Activated effector memory CD4-positive, alpha-beta T cell treated with Interleukin-2 at 50 U/mL for 16 hours (primary cell): ENCODE results near the gene S100PBP.
"Not testable (repeated sequence)": the region's sequence is repeated elsewhere in the genome, so short reads cannot be mapped to it uniquely, and the experiment has no call there.

Experiments used
- DNase-seq: peaks from one replicate; pipeline ENCODE4 v3.0.0-alpha.2; 2020

The S100PBP gene

GRCh38 chr1:32786856-32787255, 30.6 kb upstream of the S100PBP start:
- DNase-seq = no peak

GRCh38 chr1:32789356-32789755, 28.1 kb upstream of the S100PBP start:
- not testable (repeated sequence) for DNase-seq

- DNase-seq = no peak
These were observed 25.6 kb upstream of the S100PBP start for GRCh38 chr1:32791881-32792280.

- not testable (repeated sequence) for DNase-seq
These were observed 21.7 kb upstream of the S100PBP start for GRCh38 chr1:32795763-32796162.

DNA sequence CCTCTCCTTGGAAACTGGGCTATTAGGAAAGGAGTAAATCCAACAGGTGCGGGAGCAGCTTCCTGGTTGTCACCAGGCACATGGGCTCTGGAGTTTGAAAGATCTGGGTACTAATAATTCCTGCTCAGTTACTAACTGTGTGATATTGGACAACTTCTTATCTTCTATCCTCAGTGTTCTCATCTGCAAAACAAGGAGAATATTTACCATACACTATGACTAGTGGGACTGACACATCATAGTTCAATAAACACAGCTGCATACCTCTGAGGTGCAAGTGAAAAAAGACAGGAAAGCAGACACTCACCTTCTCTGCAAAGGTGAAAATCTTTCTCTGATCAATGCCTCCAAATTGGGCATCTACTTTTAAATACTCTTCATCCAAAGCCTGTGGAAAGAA, 20.0 kb upstream of the S100PBP start:
- DNase-seq = no peak

DNA sequence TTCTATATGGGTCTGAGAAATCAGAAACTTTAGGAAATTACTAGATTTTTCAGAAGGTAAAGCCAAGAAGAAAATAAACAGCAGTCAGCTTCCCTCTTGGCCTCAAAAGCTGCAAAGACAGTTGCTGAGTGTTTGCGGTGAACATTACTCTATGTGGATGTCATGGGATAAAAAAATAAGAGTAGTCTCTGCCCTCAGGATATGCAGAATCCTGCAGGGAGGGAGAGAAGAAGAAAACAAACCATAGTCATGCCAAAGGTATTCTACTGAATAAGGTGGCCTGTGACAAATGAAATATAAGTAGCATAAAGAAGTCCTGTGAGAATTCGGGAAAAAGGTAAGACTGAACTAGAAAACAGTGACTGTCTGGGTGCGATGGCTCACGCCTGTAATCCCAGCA, 19.3 kb upstream of the S100PBP start:
- no peak for DNase-seq

- no peak for DNase-seq
These were observed 18.6 kb upstream of the S100PBP start for GRCh38 chr1:32798679-32799416.

DNA sequence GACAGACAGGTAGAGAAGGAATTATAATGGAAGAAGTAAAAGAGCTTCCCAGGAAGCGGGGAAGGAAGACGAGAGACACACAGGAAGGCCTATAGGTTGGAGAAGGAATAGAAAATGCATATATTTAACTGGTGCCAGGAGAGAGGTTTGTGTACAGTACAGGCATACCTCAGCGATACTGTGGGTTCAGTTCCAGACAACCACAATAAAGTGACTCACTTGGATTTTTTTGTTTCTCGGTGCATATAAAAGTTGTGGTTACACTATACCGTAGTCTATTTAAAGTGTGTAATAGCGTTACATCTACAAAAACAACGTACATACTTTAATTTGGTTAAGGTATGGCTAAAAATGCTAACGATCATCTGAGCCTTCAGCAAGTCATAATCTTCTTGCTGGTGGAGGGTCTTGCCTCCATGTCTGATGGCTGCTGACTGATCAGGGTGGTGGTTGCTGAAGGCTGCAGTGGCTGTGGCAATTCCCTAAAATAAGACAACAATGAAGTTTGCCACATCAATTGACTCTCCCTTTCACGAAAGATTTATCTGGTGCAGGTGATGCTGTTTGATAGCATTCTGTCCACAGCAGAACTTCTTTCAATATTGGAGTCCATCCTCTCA, 16.2 kb upstream of the S100PBP start:
- DNase-seq = peak; percentile 19

- not testable (repeated sequence) for DNase-seq
These were observed 13.0 kb upstream of the S100PBP start for GRCh38 chr1:32804460-32804859.

DNA sequence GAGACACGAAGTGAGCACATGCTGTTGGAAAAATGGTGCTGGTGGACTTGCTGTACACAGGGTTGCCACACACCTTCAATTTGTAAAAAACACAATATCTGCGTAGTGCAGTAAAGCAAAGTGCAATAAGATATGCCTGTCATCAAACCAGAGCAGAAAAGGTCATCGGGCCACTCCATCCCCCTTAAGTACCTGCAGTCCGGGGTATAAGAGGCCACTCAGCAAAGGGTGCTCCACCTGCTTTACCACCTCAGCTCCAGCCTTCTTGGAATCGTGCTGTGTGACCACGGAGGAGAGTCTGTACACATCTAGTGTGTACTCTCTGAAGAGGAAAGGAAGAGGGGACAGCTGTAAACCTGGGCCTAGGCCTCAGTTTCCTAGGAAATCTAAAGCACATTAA, 11.2 kb upstream of the S100PBP start:
- no peak for DNase-seq

DNA sequence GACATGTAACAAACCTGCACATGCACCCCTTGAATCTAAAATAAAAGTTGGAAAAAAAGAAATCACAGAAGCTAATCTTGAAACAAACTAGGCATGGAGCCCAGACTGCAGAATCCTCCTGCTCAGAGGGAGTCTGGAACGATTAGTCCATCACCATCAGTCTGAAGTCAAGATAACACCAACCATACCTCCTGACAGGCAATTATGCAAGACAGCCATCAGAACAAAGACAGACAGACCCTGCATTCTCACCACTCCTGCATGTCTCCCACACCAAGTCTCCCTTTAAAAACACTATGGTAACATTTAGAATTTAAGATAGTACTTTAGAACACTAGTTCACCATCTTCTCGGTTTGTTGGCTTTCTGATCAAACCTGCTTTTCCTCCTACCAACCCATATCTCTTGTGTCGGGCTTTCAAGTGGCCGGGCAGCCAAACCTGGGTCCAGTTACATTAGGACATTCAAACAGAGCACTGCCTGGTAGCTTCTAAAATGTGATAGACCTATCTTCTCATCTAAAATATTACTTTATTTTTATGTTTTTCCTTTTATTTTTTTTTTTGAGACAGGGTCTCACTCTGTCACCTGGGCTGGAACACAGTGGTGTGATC, 10.4 kb upstream of the S100PBP start:
- DNase-seq = no peak

GRCh38 chr1:32808580-32808979, 8.9 kb upstream of the S100PBP start:
- DNase-seq = no peak

DNA sequence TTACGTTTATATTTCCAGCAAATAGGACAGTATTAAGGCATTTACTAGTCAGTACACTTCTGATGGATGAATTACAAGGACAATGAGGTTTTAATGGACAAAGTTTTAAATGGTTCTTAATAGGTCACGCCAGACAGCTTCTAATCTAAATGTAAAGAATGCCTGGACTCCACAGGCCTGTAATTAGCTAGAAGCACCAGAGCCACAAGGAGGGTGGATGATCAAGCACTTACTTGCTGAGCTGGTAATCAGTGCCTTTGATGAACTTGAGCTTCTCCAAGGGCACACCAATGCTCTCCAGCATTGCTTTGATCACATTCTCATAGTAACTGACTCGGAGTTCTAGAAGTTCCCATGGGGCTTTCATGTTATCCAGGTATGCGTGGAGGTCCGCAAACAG, 7.1 kb upstream of the S100PBP start:
- no peak for DNase-seq

DNA sequence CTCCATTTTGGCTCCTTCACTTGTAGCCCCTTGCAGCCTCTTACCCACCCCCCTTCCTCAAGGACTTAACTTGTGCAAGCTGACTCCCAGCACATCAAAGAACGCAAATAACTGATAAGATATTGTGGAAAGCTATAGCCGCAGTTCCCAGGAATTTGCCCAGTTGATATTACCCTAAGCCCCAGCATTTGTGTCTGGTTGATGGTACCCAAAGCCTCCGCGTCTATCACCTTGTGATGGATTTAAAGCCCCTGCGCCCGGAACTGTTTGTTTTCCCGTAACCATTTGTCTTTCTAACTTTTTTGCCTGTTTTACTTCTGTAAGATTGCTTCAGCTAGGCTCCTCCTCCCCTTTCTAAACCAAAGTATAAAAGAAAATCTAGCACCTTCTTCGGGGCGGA, 6.2 kb upstream of the S100PBP start:
- DNase-seq = no peak

- no peak for DNase-seq
These were observed 5.5 kb upstream of the S100PBP start for GRCh38 chr1:32811917-32812316.

DNA sequence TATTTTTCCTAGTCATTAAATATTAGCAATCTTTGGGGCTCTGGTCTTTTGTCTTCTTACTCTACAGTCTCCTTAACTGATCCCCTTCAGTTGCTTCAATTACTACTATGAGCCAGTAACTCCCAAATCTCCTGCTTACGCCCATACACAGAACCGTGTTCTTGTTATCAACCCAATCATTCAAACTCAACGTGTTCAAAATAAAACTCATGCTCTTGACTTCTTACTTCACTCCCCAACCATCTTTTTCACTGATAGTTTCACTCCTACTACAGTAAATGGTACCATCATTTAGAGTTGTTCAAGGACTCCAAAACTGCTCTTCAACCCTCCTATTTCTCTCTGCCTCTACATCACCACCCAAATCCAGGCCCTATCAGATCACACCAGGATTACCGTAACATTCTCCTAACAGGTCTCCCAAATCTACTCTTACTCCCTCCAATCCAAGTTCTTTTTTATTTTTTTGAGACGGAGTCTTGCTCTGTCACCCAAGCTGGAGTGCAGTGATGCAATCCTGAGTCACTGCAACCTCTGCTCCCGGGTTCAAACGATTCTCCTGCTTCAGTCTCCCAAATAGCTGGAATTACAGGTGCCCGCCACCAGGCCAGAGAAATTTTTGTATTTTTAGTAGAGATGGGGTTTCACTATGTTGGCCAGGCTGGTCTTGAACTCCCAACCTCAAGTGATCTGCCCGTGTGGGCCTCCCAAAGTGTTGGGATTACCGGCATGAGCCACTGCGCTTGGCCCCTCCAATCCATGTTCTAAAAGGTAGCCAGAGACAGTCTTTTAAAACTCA, 3.3 kb upstream of the S100PBP start:
- no peak for DNase-seq

GRCh38 chr1:32816676-32817158, 736 bp upstream of the S100PBP start:
- no peak for DNase-seq

- peak; percentile 16 for DNase-seq
These were observed 648 bp downstream of the S100PBP start for GRCh38 chr1:32817815-32818786.

GRCh38 chr1:32818804-32819541, 1.5 kb downstream of the S100PBP start:
- DNase-seq = no peak

DNA sequence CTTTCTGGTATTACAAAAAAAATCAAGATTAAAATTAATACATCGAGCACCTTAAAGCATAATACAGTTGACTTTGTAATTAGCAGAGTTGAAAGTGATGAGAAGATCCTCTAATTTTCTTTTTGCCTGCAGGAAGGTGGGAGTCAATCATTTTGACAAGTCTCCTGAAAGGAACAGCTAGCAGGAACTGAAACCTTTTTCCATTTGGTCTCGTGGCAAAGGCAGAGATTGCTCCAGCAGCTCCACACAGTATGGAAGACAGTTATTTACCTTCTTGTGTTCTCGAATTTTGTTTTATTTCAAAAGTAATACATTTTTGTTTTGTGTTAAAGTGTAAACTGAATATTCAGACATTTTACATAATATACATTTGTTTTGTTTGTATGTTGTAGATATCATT, 7.7 kb downstream of the S100PBP start:
- no peak for DNase-seq

DNA sequence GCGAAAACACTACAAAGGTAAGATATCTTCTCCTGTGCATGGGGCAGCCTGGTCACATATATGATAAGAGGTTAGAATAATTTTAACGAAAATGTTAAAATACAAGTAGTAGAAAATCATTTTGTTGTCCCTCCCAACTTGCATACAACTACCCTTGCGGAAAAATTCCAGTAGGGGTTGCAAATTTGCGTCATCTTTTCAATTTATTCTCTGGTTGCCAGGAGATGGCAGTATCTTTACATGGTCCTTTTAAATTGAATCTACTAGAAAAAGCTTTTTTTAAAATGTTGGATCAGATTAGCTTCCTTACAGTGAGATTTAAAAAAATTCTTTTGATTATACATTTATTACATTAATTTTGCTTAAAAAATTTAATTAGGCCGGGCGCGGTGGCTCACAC, 10.9 kb downstream of the S100PBP start:
- no peak for DNase-seq
